Kasumi-1 (cell line): Measurements from ENCODE around the gene RSPRY1.
"Not testable (repeated sequence)": the region's sequence is repeated elsewhere in the genome, so short reads cannot be mapped to it uniquely, and the experiment has no call there.

ENCODE experiments used
- DNase-seq, 2 experiments: peaks; one replicate each; lab custom pipeline; 2025; lab: John Stamatoyannopoulos, UW

The RSPRY1 gene

DNA sequence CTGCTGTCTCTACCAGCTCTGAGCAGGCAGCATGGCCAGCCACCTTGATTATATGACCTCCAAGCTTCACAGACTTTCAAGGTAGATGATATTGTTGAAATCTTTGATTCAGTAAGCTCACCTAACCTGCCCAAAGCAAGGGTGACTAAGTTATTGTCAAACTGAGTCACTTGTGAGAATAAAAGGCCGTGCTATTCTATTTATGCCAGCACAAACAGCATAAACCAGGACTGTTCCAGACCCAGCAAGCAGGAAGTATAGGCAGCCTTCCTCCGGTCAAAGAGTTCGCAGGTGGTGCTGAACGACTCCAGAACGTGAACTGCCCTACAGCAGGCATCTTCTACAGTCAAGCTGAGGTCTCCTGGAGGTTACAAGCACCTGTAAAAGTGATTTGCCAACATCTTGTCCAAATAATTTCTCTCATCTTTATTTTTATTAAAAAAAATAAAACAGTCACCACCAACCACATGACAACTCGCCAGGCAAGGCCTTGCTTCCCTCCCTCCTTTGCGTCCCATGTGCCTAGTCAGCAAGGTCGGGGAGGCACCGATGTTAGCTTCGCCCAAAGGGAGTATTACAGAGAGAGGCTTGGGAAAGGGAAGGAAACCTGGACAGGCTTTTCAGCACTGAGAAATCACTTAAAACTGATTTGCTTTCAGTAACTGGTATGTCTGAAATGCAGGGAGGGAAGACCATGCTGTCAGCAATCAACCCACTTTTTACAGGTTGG, 69.7 kb downstream of the RSPRY1 start:
- no peak for DNase-seq

DNA sequence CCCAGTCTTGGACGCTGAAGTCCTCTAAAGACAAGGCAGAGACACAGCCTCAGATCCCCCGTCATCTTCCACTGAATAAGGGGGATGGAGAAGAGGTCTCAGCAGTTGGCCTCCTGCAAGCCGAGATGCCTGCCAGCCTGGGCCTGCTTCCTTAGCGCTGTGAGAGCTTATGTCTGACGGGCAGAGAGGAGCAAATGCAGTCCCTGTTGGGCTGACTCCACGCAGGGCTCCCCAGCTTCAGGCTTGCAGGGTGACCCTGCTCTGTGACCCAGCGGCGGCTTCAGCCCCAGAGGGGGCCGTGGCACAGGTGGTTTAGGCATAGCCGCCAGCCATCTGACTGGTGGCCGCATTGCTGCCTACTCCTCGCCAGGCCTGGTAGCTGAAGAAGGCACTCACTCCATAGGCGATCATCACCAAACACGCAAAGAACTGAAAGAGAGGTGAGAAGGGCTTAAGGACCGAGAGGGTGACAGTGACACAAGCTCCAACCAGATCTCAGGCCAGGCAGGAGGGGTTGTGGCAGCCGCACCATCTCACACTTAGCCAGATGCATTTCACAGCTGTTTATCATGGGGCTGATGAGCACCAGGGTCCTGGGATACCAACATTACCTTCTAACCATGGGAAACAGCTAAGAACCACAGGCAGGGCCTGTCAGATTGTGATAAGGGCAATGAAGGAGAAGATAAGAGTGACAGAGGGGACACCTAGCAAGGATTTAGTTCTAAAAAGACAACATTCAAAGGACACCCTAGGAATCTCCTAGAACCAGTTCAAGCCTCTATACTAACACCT, 70.7 kb downstream of the RSPRY1 start:
- no peak for DNase-seq

GRCh38 chr16:57257455-57258070, 71.4 kb downstream of the RSPRY1 start:
- DNase-seq: no peak

DNA sequence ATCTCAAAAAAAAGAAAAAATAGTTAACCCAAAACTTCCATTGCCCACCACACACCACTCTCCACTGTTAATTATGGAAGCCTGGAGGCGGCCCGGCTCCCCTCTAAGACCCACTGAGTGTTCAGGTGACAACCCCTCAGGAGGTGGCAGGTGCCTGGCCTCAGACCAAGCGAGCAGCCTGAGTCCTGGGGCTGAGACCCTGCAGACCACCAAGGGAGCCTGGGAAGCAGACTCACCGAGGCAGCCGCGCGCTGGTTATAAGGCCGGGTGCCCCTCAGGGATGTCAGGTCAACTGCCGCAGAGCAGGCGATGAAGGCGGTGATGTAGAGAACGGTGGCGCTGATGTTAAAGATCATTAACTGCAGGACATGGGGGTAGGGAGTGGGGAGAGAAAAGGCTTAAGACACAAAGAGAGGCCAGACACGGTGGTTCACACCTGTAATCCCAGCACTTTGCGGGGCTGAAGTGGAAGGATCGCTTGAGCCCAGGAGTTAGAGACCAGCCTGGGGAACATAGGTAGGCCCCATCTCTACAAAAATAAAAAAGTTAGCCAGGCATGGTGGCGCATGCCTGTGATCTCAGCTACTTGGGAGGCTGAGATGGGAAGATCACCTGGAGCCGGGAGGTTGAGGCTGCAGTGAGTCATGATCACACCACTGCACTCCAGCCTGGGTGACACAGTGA, 72.2 kb downstream of the RSPRY1 start:
- DNase-seq: no peak

- DNase-seq: no peak
These were observed 72.9 kb downstream of the RSPRY1 start for GRCh38 chr16:57258910-57259475.

DNA sequence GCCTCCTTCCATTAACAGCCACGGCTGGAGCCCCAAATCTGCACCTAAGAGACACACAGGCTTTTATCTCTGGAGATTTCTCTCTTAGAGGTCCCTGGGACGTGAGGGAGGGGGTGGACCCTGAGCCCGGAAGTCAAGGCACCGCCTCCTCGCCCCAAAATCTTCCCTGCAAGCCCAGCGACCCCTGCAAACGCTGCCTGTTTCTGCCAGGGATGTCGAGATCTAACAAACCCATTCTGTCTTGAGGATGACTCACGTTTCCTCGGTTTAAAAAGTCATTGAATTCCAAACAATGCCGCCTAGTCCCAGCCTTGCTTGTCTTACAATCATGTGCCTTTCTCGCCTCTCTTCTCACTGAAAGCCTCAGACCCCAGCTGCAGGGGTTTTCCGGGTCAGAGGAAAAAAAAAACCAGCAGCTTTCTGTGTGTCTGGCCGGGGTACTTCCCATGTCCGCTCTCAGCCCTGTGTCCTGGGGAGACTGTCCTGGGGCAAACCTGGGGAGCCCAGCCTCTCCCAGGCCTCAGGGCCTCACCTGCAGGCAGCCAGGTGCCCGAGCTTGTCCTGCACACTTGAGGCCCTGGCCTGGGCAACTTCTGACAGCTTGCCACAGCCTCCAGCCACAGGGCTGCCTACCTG, 74.3 kb downstream of the RSPRY1 start:
- no peak for DNase-seq

- no peak for DNase-seq
These were observed 75.7 kb downstream of the RSPRY1 start for GRCh38 chr16:57261806-57262205.

- no peak for DNase-seq
These were observed 76.9 kb downstream of the RSPRY1 start for GRCh38 chr16:57262841-57263540.

GRCh38 chr16:57263541-57264351, 77.6 kb downstream of the RSPRY1 start:
- no peak for DNase-seq

GRCh38 chr16:57264381-57264780, 78.3 kb downstream of the RSPRY1 start:
- peak in 1 of 2 experiments; percentile 31 for DNase-seq

DNA sequence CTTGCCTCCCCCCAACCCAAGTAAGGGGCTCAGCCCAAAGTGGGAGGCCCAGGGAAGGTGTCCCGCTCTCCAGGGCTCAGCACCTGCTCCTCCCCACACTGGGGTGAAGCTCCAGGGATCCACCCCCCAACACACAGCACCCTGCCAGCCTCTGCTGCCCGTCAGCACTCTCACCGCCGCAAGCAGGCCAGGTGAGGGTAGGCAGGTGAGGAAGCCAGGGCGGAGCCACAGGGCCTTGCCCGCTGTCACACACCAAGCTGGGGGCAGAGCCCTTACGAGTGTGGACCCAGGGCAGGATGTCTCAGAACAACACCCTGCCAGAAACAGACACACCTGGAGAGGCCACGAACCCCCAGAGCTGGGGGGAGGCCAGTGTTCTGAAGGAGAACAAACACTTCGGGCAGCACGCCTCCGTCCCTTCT, 78.8 kb downstream of the RSPRY1 start:
- no peak for DNase-seq

DNA sequence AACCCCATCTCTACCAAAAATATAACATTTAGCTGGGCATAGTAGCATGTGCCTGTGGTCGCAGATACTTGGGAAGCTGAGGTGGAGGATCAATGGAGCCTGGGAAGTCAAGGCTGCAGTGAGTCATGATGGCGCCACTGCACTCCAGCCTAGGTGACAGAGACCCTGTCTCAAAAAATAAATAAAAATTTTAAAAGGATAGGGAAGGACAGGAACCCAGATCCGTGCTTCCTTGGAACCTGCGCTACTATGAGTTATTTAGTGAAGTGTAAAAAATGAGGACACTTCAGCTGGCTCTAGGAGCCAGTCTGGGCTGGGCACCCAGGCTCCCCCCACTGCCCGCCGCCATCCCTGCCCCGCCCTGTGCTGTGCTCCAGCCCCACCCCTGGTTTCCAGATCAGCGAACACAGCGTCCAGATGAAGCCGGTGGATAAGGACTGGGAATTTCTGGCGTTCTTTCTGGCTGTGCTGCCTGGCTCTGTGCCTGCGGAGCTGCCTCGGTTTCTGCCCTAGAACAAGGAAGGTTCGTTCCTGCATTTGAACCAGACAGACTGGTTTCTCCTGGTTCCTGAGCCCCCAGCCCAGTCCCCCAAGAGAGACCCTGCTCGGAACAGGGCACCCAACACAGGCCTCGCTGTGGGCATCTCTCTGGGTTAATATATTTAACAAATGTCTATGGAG, 79.9 kb downstream of the RSPRY1 start:
- DNase-seq: no peak

- peak; percentile 27 to 30 for DNase-seq
These were observed 80.6 kb downstream of the RSPRY1 start for GRCh38 chr16:57266531-57267260.

- not testable (repeated sequence) for DNase-seq
These were observed 81.2 kb downstream of the RSPRY1 start for GRCh38 chr16:57267343-57267742.

GRCh38 chr16:57268804-57269800, 83.0 kb downstream of the RSPRY1 start:
- DNase-seq: no peak

GRCh38 chr16:57270221-57271062, 84.3 kb downstream of the RSPRY1 start:
- DNase-seq: no peak

- DNase-seq: no peak
These were observed 84.9 kb downstream of the RSPRY1 start for GRCh38 chr16:57271063-57271345.
